NOMO-1 treated with DMSO at 0.1 percent for 48 hours (cell line): ENCODE results near the gene YWHAE.
"Not testable (repeated sequence)": the region's sequence is repeated elsewhere in the genome, so short reads cannot be mapped to it uniquely, and the experiment has no call there.

ENCODE experiments used
- DNase-seq: peaks from one replicate; lab custom pipeline; 2025; ENCODE audit not compliant: unreplicated experiment; lab: John Stamatoyannopoulos, UW

YWHAE gene

DNA sequence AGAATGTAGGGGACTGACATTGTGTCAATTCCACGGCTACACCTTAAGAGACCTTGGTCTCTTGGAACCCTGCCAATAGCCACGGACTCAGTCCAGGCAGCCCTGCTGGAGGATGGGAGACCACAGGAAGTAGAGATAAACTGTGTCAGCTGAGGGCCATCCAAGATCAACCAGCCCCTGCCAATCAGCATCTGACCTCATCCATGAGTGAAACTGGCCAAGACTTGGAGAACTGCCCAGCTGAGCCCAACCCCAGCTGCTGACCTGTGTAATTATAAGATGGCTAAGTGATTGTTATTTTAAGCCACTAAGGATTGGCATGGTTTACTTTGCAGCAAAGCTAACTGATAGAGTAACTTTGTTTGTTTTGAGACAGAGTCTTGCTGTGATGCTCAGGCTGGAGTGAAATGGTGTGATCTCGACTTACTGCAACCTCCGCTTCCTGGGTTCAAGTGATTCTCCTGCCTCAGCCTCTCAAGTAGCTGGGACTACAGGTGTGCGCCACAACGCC is 13.3 kb upstream of the YWHAE start:
- DNase-seq = no peak

DNA sequence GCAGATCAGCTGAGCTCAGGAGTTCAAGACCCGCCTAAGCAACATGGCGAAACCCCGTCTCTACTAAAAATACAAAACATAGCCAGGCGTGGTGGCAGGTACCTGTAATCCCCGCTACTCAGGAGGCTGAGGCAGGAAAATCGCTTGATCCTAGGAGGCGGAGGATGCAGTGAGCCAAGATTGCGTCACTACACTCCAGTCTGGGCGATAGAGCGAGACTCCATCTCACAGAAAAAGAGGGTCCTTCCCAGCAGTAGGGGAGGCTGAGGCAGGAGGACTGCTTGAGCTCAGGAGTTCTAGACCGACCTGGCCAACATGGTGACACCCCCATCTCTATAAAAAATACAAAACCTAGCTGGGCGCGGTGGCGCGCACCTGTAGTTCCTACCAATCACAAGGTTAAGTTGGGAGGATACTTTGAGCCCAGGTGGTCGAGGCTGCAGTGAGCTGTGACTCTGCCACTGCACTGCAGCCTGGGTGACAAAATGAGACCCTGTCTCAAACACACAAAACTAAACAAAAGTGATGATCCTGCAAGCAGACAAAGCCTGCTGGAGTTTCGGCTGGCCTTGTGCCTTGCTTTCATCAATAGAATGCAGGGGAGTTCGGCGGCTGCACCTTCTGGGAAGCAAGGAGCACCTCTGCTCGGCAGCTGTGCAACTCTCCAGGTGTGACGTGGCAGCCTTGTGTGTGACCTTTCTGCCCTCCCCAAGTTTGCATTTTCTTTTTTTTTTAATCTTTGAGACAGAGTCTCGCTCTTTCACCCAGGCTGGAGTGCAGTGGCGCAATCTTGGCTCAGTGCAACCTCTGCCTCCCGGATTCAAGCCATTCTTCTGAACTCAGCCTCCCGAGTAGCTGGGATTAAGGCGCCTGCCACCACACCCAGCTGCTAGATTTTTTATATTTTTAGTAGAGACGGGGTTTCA is 12.4 kb upstream of the YWHAE start:
- no peak for DNase-seq

DNA sequence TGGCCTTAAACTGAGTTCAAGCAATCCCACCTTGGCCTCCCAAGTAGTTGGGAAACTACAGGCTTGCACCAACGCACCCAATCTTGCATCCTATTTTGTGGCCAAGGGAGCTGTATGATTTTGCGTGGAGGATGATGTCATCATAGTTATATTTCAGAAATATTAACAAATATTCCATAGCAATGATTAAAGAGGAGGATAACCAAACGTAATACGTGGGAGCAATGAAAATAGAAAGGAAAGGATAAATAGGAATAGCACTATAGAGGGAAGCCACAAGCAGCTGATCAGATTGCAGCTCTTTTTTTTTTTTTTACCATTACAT is 2.2 kb upstream of the YWHAE start:
- no peak for DNase-seq

DNA sequence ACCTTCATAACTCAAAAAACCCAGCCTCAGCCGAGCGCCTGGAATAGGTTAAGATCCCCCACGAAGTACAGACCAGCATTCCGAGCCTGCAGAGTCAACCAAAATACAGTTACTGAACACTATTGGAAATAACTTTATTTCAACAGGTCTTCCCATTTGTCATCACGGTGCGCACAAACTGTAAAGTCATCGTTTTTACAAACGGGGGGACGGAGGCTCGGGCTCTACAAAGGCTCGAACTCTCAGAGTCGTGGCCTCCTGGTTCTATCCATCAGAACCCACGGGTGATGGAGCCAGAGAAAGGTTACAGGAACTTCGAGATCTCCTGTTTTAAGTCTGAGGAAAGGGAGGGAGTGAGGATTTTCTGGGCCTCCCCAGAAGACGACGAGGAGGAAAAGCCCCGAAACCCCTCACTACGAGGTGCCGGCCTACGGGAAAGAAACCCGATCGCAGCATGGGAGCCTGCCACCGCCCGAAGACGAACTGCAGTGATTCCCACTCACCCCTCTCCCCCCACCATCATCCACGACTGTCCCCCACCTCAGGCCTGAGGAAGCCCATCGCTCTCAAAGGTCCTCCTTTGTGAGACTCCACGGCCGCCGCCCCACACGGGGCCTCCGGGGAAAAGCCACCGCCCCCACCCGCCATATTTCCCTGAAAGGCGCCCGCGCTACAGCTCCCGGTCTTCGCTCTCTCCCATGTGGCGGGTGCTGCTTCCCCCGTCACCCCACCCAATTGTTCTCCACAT is 917 bp downstream of the YWHAE start:
- DNase-seq = peak; percentile 38

DNA sequence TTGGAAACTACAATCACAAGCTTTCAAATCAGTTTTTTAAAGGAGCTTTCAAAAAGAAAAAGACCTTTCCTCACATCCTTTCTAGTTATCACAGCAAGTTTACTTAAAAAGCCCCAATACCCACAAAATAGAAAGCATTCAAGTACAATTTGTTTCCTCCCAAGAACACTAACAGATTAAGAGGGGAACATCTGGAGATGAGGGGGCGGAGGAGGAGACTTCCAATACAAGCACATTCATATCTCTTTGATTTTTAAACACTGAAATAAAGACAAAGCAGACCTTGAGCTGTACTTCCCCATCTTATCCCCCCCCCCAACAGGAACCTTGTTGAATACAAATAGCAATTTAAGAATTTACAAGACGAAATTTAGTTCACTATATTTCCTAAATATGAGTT is 2.0 kb downstream of the YWHAE start:
- DNase-seq = peak; percentile 25

DNA sequence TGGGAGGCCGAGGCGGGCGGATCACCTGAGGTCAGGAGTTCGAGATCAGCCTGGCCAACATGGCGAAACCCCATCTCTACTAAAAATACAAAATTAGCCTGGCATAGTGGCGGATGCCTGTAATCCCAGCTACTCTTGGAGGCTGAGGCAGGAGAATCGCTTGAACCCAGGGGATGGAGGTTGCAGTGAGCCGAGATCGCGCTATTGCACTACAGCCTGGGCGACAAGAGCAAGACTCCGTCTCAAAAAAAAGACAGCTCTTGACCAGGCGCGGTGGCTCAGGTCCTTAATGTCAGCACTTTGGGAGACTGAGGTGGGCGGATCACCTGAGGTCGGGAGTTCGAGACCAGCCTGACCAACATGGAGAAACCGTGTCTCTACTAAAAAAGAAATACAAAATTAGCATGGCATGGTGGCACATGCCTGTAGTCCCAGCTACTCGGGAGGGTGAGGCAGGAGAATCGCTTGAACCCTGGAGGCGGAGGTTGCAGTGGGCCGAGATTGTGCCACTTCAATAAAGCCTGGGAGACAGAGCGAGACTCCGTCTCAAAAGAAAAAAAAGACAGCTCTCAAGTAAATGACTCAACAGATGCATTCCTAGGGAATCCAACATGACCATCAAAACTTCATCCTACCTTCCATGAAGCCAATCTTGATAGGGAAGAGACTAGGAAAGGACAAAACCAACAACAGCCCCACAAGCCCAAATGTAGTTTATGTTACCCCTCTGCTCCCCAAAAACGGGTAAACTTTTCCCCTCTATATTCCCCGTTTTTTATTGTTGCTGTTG is 4.0 kb downstream of the YWHAE start:
- not testable (repeated sequence) for DNase-seq

DNA sequence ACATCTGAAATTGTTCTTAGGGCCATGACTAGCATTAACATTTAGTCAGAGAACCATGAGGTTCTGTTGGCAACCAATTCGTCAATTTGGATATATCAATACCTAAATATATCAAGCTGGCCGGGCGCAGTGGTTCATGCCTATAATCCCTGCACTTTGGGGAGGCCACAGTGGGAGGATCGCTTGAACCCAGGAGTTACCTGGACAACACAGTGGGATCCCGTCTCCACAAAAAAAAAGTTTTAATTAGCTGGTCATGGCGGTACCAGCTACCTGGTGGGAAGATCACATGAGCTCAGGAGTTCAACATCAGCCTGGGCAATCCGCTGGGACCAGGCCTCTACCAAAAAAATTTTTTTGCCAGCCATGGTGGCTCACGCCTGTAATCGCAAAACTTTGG is 8.4 kb downstream of the YWHAE start:
- DNase-seq = no peak

DNA sequence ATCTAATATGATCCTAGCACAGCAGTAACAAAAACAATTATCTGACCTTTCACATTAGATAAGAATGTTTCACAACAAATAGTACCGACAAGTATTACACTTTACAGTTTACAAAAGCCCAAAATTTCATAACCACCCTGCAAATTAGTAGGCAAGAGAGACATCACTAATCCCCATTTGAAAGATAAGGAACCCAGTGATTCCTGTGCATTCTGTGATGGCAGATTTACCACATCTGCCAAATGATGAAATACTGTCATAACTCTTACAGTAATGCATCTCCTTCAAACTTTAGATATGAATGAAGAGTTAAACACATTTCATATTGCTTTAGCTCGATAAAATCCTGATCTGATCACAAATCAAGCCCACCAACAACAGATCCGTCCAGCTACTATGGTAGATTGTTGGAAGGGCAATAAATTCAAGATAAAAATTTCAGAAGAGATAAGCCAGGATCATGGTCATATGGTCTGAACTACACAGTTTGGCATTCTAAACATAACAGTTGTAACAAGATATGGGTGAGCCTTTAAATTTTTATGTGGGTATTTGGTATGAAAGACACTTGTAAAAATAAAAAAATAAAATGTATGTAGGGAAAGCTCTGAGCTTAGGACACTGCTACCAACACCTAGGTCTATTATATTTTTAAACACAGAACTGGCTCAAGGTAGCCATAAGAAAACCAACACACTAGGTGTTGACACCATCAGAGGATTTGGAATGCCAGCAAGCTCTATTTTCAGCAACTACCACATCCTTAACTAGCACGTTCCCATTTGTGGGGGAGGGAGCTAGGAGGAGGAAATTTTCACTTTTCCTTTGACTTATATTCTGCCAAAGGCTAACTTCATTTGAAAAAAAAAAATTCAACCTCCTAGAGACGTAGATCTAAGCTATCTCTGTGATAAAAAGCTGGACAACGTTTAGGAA is 9.3 kb downstream of the YWHAE start:
- peak; percentile 85 for DNase-seq

DNA sequence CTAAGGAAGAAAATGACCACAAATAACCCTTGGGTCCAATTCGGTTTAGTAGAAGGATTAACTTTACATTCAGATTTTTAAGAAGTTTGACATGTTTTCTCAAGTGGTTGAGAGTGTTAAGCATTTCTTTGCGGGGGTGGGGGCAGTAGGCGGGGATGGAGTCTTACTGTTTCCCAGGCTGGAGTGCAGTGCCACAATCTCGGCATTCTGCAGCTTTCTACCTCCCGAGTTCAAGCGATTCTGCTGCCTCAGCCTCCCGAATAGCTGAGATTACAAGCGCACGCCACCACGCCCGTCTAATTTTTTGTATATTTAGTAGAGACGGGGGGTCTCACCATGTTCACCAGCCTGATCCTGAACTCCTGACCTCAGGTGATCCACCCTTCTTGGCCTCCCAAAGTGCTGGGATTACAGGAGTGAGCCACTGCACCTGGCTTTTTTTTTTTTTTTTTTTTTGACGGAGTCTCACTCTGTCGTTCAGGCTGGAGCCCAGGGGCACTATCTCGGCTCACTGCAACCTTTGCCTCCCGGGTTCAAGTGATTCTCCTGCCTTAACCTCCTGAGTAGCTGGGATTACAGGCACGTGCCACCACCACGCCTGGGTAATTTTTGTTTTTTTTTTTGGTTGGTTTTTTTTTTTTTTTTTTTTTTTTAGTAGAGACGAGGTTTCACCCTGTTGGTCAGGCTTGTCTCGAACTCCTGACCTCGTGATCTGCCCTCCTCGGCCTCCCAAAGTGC is 12.4 kb downstream of the YWHAE start:
- not testable (repeated sequence) for DNase-seq

DNA sequence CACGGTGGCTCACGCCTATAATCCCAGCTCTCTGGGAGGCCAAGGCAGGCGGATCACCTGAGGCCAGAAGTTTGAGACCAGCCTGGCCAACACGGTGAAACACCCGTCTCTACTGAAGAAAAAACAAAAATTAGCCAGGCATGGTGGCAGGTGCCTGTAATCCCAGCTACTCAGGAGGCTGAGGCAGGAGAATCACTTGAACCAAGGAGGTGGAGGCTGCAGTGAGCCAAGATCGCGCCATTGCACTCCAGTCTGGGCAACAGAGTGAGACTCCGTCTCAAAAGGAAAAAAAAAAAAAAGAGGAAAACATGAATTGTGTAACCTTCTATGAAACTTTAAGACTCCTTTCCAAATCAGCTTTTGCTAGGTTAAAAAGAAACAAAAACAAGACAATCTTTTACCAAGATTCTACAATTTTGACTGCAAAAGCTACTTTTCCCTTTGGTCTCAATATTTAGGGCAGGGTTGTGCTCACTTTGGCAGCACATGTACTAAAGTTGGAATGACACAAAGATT is 13.3 kb downstream of the YWHAE start:
- not testable (repeated sequence) for DNase-seq

DNA sequence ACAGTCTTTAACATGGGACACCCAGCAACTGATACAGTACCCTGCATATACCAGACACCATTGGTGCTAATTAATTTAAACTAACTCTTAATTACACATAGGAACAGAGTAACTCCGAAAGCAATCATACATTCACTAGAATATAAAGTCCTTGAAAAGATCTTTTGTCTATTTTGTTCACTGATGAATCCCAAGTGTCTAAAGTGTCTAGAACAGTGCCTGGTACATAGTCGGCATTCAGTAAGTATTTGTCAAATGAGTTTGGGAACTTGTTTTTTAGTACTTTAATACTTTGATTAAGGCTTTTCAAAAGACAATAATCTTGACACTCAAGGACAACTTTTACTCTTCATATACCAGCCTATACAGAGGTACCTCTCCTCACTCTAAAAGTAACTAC is 13.8 kb downstream of the YWHAE start:
- no peak for DNase-seq

DNA sequence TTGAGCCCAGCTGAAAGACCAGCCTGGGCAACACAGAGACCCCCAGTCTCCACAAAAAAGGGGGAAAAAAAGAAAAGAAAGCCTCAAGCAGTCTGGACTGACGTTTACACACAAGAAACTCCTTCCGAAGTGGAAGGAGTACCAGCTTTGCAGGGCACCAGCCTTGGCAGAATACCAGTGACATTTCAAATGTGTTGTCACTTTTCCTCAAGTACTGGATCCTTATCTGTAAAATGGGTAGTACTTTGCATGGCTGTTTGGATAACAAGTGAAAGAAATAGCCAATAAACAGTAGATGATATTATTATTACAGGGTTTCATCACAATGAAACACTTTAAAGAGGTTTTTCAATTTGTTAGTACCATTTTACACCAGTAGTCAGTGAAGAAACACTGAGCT is 14.2 kb downstream of the YWHAE start:
- DNase-seq = no peak

DNA sequence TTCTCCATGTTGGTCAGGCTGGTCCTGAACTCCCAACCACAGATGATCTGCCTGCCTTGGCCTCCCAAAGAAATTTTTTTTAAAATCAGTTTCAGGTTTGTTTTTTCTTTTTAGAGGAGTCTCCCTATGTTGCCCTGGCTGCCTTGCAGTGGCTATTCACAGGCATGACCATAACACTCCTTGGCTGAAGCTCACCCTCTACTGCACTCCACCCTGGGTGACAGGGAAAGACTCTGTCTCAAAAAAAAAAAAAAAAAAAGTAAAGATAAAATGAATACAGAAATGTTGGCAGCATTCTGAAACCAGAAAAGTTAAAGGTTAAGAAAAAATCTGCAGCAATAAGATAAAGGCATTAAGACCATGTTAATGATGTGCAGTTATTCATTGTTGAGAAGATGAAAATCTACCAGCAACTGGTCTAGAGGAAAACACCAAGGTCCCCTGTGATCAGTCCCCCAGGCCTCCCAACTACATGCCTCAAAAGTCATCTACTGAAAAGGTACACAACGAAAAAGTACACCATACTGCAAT is 15.1 kb downstream of the YWHAE start:
- no peak for DNase-seq

DNA sequence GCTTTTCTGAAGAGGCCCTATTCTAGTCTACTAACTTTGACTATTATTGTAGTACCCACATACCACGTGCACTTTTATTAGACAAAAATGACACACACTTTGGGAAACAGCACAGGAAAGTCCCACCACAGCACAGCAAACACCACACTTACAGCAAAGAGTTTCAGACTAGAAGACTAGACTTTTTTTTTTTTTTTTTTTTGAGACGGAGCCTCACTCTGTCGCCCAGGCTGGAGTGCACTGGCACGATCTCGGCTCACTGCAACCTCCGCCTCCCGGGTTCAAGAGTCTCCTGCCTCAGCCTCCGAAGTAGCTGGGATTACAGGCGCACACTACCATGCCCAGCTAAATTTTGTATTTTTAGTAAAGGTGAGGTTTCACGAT is 20.1 kb downstream of the YWHAE start:
- no peak for DNase-seq

DNA sequence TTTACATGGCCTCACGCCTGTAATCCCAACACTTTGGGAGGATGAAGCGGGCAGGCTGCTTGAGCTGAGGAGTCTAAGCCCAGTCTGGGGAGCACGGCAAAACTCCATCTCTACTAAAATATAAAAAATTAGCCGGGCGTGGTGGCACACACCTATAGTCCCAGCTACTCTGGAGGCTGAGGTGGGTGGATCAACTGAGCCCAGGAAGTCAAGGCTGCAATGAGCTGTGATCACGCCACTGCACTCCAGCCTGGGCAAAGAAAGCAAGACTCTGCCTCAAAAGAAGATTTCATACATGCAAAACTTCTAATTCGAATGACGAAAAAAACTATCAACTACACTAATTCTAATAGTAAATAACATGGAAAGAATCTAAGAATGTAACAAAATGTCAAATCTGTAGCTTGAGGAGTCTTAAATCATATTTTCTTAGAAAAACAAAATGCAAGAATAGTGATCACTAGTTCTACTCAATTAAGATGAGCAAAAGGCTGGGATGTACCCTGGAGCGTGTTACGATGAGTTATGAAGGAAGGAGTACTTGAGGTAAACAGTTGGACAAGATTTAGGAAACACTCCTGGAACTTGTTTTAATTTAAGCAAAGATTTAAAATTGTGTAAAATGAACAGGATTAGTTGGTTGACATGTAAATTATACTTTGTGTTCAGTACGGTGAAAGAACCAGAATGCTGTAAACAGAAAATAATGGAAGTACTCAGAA is 20.7 kb downstream of the YWHAE start:
- DNase-seq = no peak

DNA sequence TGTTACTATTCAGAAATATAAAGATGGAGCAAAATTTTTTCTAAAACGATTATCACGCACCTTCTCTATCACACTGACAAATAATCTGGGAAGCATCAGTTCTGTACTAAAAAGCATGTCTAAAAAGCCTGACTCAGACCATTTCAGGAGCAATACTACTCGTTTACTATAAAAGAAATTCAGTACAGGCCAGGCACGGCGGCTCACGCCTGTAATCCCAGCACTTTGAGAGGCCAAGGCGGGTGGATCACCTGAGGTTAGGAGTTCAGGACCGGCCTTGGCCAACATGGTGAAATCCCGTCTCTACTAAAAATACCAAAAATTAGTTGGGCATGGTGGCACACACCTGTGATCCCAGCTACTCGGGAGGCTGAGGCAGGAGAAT is 21.6 kb downstream of the YWHAE start:
- not testable (repeated sequence) for DNase-seq

DNA sequence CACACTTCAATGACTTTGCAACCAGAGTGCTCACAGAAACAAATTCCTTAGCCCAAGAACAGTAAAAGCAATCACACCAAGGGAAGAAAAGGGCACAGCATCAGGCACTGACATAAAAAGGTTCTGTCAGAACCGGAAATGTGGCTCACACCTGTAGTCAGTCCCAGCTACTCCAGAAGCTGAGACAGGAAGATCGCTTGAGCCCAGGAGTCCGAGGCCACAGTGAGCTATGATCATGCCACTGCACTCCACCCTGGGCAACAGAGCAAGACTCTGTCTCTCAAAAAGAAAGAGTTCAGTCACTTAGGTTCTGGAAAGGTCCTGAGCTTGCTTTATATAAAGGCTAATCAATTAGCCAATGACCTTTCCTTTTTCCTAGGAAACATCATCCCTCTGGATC is 22.7 kb downstream of the YWHAE start:
- no peak for DNase-seq

DNA sequence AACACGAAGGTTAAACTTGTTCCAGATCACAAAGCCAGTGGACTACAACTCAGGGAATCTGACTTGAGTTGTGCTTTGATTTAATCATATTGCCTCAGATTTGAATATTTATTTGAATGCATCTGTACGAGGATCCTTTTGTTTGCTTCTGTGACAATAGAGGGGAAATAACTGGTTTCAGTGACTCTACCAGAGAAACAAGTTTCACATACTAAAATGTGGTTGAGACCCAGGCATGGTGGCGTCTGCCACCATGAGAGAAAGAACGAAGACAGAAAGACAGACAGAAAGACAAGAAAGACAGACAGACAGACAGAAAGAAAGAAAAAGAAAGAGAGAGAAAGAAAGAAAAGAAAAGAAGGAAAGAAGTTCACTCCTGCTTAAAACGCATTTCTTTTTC is 24.0 kb downstream of the YWHAE start:
- DNase-seq = no peak

DNA sequence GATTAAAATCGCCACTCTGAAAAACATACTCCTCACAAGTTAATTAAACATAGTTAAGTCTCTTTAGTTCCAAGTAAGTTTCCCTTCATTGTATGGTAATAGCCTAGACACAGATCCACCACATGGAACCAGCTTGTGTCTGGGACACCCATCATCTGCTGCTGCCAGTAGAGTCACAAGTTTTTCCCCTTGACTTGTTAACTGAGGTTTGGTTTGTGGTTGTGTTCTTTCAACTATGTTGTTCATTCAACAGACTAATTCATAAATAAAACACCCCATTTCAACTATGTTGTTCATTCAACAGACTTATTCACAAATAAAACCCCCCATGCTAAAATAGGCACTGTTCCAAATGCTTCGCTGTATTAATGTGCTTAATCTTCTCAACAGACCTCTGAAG is 24.4 kb downstream of the YWHAE start:
- no peak for DNase-seq
